Dermis blood vessel endothelial cell (primary cell): ENCODE results near the gene CHCHD2. TPM values are rescaled to one million over a fixed set of nuclear protein-coding genes. Genes with fewer than 3 reads are reported as not detected.
"Not testable (repeated sequence)": the region's sequence is repeated elsewhere in the genome, so short reads cannot be mapped to it uniquely, and the experiment has no call there.

Source experiments
- DNase-seq: peaks from one replicate; pipeline ENCODE4 v3.0.0; 2010
- total RNA-seq: library from RNA; depleted of rRNA; stranded (reverse); fragments of >200 nt; gene quantifications from 2 replicates; pipeline ENCODE4 v1.2.3, GENCODE V29; 2014

The CHCHD2 gene
- total RNA-seq, 1 donor from 2014 or later = 387 TPM

DNA sequence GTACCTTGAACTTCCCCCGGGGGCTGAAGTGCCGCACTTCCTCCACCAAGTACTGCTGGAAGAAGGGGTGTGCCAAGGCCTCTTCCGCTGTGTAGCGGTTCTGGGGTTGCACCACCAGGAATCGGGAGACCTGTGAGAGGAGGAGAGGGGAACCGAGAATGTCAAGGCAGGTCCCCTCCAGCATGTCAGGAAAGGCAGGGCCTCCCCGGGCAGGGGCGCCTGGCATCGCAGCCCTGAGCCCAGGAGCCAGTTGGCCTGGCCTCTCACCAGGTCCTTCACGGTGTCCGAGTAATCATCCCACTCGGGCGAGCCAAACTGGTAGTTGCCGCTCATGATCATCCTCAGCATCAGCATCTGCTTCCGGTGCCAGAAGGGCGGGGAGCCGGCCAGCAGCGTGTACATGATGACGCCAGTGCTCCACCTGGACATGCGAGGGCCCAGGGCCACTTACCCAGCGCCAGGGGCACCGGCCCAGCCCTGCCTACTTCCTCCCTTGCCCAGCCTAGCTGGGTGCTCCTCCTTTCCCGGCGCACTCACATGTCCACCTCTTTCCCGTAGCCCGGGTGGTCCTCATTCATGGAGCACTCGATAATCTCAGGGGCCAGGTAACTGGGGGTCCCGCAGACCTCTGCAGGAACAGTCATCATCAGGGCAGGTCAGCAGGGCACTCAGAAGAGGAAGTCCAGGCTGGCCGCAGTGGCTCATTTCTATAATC is 24.5 kb downstream of the CHCHD2 start:
- DNase-seq = no peak

DNA sequence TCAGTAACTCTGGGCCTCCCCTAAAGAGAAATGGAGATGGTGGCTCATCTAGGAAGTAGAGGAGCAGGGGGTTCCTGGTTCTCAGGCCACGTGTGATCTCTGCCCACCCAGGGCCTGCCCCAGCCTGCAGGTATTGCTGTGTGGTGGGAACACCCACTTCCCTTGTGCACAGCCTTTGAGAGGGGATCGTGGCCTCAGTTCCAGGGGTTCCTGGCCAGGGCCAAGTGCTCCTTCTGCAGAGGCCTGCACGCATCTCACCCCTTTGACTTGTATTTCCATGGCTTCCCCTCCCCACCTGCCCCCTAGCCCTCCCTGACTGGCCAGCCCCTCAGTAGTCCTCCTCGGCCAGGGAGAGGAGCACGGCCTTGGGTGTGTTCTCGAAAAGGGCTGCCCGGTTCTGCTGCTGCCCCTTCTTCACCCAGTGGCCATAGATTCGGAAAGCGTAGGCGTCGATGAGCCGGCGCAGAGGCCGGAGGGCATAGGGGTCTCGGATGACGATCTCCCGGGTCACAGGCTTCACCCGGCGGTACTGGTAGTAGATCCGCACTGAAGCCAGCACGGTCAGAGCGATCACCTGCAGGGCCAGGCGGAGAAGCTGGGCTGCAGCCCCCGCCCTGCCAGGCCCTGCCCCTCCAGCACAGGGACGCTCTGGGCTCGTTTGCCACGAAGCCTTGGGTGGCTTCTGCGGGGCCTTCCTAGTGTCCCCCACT is 25.4 kb downstream of the CHCHD2 start:
- not testable (repeated sequence) for DNase-seq

DNA sequence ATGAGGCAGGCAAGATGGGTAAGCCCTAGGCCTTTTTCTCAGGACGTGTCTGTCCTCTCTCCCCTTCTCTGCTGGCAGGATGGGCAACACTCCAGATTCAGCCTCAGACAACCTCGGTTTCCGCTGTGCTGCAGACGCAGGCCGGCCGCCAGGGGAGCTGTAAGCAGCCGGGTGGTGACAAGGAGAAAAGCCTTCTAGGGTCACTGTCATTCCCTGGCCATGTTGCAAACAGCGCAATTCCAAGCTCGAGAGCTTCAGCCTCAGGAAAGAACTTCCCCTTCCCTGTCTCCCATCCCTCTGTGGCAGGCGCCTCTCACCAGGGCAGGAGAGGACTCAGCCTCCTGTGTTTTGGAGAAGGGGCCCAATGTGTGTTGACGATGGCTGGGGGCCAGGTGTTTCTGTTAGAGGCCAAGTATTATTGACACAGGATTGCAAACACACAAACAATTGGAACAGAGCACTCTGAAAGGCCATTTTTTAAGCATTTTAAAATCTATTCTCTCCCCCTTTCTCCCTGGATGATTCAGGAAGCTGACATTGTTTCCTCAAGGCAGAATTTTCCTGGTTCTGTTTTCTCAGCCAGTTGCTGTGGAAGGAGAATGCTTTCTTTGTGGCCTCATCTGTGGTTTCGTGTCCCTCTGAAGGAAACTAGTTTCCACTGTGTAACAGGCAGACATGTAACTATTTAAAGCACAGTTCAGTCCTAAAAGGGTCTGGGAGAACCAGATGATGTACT is 26.7 kb downstream of the CHCHD2 start:
- DNase-seq = peak; percentile 83

DNA sequence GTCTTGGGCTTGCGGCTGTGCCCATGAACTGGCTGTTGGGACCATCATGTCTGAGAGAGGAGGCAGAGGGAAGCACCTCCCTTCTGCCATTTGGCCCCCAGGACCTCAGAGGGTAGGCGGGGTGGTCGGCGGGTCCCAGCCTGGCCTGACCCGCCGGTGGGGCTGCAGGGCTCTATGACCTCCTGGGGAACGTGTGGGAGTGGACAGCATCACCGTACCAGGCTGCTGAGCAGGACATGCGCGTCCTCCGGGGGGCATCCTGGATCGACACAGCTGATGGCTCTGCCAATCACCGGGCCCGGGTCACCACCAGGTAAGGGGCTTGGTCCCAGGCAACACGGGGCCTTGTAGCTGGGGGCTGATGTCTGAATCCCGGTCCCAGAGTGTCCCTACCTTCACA is 28.1 kb downstream of the CHCHD2 start:
- no peak for DNase-seq

DNA sequence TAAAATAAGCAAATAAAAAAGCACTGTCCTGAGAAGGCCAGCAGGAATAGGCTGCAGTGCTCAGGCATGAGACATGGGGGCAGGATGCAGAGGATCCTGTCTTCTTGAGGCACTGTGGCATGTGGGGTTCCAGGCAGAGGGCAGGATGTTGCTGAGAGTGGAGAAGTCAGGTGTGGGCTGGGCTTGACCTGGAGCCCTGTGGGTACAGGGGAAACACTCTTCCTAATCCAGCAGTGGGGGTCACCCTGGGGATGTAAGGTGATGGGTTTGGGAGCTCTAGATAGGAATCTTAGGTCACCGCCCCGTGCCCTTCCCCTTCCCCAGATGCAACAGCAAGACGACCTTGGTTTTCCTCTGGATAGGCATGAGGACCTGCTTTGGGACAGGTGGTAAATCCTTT is 28.6 kb downstream of the CHCHD2 start:
- DNase-seq = no peak

DNA sequence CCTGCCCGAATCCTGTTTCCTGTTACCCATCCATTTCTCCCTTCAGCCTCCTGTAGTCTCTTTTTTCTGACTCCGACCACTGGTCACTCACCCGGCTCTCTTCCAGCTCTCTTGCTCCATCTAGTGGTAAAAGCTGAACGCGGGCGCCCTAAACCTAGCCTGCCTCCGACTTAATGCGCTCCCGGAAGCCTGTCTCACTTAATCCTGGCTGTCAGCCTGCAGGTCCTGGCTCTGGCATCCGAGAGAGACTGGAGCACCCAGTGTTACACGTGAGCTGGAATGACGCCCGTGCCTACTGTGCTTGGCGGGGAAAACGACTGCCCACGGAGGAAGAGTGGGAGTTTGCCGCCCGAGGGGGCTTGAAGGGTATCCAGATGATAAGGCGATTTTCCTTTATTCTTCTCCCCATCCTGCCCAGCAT is 31.9 kb downstream of the CHCHD2 start:
- peak; percentile 94 for DNase-seq

DNA sequence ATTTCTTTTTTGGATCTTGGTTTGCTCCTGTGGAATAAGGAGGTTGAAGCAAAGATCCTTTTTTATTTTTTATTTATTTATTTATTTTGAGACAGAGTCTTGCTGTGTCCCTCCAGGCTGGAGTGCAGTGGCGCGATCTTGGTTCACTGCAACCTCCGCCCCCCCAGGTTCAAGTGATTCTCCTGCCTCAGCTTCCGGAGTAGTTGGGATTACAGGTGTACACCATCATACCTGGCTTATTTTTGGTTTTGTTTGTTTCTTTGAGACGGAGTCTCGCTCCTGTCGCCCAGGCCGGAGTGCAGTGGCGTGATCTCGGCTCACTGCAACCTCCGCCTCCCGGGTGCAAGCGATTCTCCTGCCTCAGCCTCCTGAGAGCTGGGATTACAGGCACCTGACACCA is 39.9 kb downstream of the CHCHD2 start:
- DNase-seq = not testable (repeated sequence)

DNA sequence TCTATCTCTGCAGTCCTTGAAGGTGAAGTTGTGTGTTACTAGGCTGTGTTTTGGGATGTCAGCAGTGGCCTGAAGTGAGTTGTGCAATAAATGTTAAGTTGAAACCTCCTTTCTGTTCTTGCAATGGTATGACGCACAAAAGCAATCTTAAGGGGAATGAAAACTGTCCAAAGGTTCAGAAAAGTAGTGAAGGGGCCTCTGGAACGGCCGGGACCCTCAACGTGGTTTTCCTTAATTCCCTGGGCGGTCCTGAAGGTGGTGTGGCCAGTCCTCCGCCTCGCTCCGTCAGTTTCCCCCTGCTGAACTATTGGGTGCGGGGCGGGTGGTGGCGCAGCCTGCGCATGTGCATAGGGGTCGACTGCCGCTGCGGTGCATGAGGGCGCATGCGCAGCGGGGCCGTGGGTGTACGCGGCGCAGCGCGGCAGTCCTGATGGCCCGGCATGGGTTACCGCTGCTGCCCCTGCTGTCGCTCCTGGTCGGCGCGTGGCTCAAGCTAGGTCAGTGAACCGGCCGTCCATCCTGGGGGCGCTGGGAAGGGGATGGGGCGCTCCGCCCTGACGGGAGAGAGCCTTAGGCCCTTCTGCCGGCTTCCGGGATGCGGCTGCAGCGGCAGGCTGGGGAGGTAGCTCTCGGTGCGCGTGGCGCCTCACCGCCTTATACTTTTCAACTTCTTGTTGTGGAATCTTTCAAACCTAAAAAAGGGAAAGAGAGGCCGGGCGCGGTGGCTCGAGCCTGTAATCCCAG is 42.2 kb downstream of the CHCHD2 start, which contains the start of gene SUMF2:
Gene SUMF2 (plus strand): TSS at position 405 of the 744 bp plus-strand sequence. CDS start 26 bp downstream, at position 431.
- DNase-seq = peak; percentile 94

DNA sequence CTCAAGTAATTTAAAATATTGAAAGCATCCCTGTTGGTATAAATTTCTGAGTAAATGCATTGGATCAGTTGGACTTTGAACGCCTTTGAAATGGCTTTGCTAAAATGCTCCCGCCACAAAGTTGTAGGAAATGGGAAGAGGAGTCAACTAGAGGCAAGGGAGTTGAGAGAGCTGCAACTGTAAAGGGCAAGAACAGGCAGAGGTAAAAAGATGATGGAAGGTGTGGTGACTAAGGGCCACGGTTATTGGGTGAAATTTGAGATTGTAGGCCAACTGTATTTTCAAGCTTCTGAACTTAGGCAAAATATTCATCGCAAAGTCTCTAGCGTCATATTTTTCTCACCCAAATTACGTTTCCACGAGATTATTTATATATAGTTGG is 42.8 kb downstream of the CHCHD2 start:
- DNase-seq = no peak

DNA sequence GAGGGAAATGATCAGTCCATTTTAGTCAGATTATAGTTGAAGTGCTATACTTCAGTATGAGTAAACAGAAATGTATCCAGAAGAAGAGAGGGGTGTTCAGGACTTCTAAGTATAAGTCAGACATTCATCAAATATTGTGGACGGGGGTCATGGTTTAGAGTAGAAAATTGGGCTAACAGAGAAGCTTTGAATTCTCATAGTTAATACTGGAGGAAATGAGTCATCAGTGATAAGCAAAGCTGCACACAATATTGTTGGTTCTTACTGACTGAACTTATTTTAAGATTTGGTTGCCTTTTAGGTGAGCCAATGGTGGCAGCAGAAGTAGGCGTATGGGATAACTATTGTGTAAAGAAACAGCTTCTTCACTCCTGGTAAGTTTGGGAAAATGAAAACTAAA is 43.9 kb downstream of the CHCHD2 start:
- DNase-seq = peak; percentile 67

DNA sequence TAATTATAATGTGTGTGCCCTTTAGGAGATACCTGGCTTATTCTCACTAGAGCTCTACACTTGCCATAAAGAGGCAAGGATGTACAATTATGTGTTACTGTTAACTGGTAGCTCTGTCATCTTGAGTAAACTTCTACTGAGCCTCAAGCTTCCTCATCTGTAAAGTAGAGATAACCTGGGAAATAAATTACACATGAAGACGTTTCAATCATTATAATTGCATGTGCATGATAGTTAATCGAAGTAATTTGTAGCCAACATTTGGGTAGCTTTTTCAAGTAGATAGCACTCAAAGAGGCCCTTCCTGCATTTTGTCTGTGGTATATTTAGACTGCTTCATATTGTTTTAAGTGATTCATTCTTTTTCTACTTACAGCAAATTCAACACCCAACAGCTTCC is 52.3 kb downstream of the CHCHD2 start:
- DNase-seq = no peak

DNA sequence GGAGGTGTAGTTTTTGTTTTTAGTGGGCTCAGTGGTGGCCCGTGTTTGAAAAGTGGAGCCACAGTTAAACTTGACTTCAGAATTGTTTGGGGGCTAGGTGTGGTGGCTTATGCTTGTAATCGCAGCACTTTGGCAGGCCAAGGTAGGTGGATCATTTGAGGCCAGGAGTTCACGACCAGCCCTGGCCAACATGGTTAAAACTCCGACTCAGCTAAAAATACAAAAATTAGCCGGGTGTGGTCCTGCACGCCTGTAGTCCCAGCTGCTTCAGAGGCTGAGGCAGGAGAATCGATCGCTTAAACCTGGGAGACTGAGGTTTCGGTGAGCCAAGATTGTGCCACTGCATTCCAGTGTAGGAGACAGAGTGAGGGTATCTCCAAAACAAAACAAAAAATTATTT is 52.9 kb downstream of the CHCHD2 start:
- no peak for DNase-seq

Other genes with a start within 250 kb of the CHCHD2 start
- not detected in 2 replicates for gene SEPTIN14, start 243.7 kb downstream of the CHCHD2 start, total RNA-seq
- 3.4 and 4.1 TPM in 2 replicates for gene ZNF713, start 219.0 kb downstream of the CHCHD2 start, total RNA-seq
- 11.8 and 17.7 TPM in 2 replicates for gene MRPS17, start 154.6 kb downstream of the CHCHD2 start, total RNA-seq
- 37.3 and 43.8 TPM in 2 replicates for gene NIPSNAP2, start 141.9 kb downstream of the CHCHD2 start, total RNA-seq
- gene PSPH, start 55.0 kb downstream of the CHCHD2 start, total RNA-seq = 42.4 and 45.1 TPM in 2 replicates
- gene CCT6A, start 54.7 kb downstream of the CHCHD2 start, total RNA-seq = 201 and 240 TPM in 2 replicates
- 193 and 206 TPM in 2 replicates for gene SUMF2, start 42.2 kb downstream of the CHCHD2 start, total RNA-seq
- gene PHKG1, start 13.5 kb downstream of the CHCHD2 start, total RNA-seq = 0.34 and 0.60 TPM in 2 replicates
- gene NUPR2, start 9.9 kb upstream of the CHCHD2 start, total RNA-seq = not detected in 2 replicates